ENCODE results near the gene MYH9.

GRCh38 chr22:36280379-36280778 is 107.4 kb downstream of the MYH9 start:
- TF ChIP-seq CTCF (IDR thresholded peaks at IDR 0.05; ENCODE audit: low read length), result no peak
- no peak for TF ChIP-seq EZH2 (IDR thresholded peaks at IDR 0.05; ENCODE audit: borderline replicate concordance, low read length)

Data from OCI-LY1 (cell line).